DND-41 (cell line): ENCODE data around the gene CEP85.

Experiments
- ATAC-seq: fragments of 200-7000 bp; cut with Tn5 transposase; 3 replicates; pipeline ENCODE4 v1.9.1; 2021; ENCODE audit warnings: low read depth; ENCODE audit not compliant: insufficient read depth
- DNase-seq: peaks from one replicate; pipeline ENCODE4 v3.0.0-alpha.2; 2020
- H2AFZ ChIP-seq: 2 replicates; pipeline ENCODE4 v1.6.0; 2012; ENCODE audit warnings: low read depth, low read length
- H3K27ac ChIP-seq: 2 replicates; pipeline ENCODE4 v1.5.1; 2012; ENCODE audit warnings: low read length, inconsistent platforms
- H3K27me3 ChIP-seq: fragments of 200-600 bp; sonication (generic); 2 replicates; pipeline ENCODE4 v1.6.0; 2012; ENCODE audit warnings: low read length, mild to moderate bottlenecking, inconsistent platforms; ENCODE audit not compliant: insufficient read depth, poor library complexity
- H3K36me3 ChIP-seq: 2 replicates; pipeline ENCODE4 v1.5.1; 2012; ENCODE audit warnings: low read length, inconsistent platforms; ENCODE audit not compliant: insufficient read depth
- H3K4me1 ChIP-seq: 2 replicates; pipeline ENCODE4 v1.5.1; 2012; ENCODE audit warnings: mild to moderate bottlenecking, low read length; ENCODE audit not compliant: insufficient read depth
- H3K4me2 ChIP-seq: 2 replicates; pipeline ENCODE4 v1.6.0; 2012; ENCODE audit warnings: mild to moderate bottlenecking, moderate library complexity, low read length, inconsistent platforms; ENCODE audit not compliant: insufficient read depth
- H3K4me3 ChIP-seq, 2 experiments: fragments of 200-600 bp in 1 of 2; shearing (Covaris generic) in 1 of 2; 2 replicates each; pipeline ENCODE4 v1.5.1; 2012 to 2016; ENCODE audit warnings: inconsistent platforms in 2 of 2, low read length in 2 of 2, mild to moderate bottlenecking in 2 of 2, low read depth in 1 of 2, moderate library complexity in 1 of 2
- H3K79me2 ChIP-seq: 2 replicates; pipeline ENCODE4 v1.6.0; 2012; ENCODE audit warnings: low read length, inconsistent platforms; ENCODE audit not compliant: insufficient read depth
- H3K9ac ChIP-seq: 2 replicates; pipeline ENCODE4 v1.6.0; 2012; ENCODE audit warnings: low read depth, mild to moderate bottlenecking, inconsistent platforms, low read length, moderate library complexity
- H3K9me3 ChIP-seq: 2 replicates; pipeline ENCODE4 v1.5.1; 2012; ENCODE audit warnings: low read length, moderate library complexity, mild to moderate bottlenecking, inconsistent platforms; ENCODE audit not compliant: insufficient read depth, severe bottlenecking
- H4K20me1 ChIP-seq: 2 replicates; pipeline ENCODE4 v1.6.0; 2012; ENCODE audit warnings: low read length; ENCODE audit not compliant: insufficient read depth
- EZH2 ChIP-seq: IDR thresholded peaks from 3 replicates; pipeline ENCODE4 v1.6.1; 2012; ENCODE audit warnings: borderline replicate concordance, low read depth, mild to moderate bottlenecking, moderate library complexity, low read length, inconsistent platforms; ENCODE audit not compliant: severe bottlenecking
- TF ChIP-seq, protein P1 (sequence below): IDR thresholded peaks from 2 replicates; pipeline ENCODE4 v1.5.1; 2012; ENCODE audit warnings: borderline replicate concordance, low read length, moderate library complexity, mild to moderate bottlenecking; ENCODE audit not compliant: poor library complexity, severe bottlenecking; ENCODE audit errors: extremely low read depth

CEP85 gene

DNA sequence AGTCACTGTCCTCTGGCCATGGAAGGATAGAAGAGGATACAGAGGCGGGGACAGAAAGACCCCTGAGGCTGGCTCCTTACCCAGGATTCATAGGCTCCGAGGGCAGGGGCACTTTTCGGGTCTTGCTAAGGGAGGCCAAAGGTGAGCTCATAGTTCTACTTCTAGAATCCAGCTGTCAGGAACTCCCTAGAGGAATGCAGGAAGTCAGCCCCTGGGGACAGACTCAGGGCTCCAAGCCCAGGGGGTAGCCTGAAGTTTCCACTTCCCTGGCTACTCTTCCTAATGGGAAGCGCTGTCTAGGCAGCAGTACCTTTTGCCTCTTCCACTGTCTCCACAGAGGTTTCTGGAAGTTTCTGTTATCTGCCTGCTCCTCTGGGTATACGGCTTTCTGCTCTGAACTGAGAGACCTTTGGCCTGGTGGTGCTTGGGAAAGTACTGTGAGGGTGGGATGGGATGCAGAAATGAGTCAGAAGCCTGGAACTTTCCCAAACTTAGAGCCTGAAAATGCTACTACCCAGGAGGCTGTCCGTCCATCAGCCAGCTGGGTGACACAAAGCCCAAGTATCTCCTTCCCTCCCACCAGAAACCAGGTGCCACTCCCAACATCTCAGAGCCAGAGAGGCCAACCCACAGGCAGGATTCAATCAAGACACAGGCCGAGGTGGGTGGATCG is 68.9 kb downstream of the CEP85 start:
- no peak overlapping the region for H3K9ac ChIP-seq
- no peak overlapping the region for H3K4me2 ChIP-seq

DNA sequence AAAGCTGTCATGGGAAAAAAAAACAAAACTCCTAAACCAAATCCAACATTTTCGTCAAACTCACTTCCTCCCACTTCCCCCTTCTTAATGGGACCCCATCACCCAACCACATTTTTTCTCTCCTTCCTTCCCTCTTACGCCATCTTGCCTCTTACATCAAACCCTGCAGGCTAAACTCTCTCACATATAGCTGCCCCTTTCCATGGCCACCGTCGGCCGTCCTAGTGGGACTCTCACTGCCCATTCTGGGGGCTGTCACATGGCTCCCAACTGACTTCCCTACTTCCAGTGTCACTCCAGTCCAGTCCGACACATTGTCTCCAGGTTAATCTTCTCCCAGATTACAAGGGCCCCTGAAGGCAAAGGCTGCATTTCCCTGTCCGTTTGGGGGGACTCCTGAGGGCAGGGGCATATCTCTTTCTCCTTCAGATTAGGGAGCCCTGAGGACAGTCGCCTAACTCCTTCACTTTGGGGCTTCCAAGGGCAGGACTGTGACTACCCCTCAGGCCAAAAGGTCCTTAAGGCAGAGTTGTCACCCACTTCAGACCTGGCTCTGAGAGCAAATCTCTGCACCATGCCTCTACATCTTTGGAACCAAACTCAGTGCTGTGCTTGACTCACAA is 71.8 kb downstream of the CEP85 start:
- H3K27me3 ChIP-seq: no peaks in the 10 kb centered on the region
- no peaks in the 10 kb centered on the region for H3K36me3 ChIP-seq
- no peaks in the 10 kb centered on the region for H3K79me2 ChIP-seq
- peak overlapping the region; percentile 100 for H2AFZ ChIP-seq
- H3K9me3 ChIP-seq: no peaks in the 10 kb centered on the region
- H3K4me3 ChIP-seq: peak overlapping the region; percentile 86 to 96
- peak overlapping the region; percentile 60 for H3K27ac ChIP-seq
- peak overlapping the region; percentile 98 for H3K4me2 ChIP-seq
- H4K20me1 ChIP-seq: no peaks in the 10 kb centered on the region
- no peak for ATAC-seq
- peak overlapping the region; percentile 68 for H3K9ac ChIP-seq
- TF ChIP-seq, protein P1, sequence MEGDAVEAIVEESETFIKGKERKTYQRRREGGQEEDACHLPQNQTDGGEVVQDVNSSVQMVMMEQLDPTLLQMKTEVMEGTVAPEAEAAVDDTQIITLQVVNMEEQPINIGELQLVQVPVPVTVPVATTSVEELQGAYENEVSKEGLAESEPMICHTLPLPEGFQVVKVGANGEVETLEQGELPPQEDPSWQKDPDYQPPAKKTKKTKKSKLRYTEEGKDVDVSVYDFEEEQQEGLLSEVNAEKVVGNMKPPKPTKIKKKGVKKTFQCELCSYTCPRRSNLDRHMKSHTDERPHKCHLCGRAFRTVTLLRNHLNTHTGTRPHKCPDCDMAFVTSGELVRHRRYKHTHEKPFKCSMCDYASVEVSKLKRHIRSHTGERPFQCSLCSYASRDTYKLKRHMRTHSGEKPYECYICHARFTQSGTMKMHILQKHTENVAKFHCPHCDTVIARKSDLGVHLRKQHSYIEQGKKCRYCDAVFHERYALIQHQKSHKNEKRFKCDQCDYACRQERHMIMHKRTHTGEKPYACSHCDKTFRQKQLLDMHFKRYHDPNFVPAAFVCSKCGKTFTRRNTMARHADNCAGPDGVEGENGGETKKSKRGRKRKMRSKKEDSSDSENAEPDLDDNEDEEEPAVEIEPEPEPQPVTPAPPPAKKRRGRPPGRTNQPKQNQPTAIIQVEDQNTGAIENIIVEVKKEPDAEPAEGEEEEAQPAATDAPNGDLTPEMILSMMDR: no peak
- no peak for TF ChIP-seq EZH2
- peaks cover 26% of the 10 kb centered on the region for H3K4me1 ChIP-seq
- no peak for DNase-seq

More for the DNA sequence above, 68.9 kb downstream of the CEP85 start:
- Histone ChIP-seq H3K9me3 (no peaks in the 10 kb centered on the region), H4K20me1 (no peaks in the 10 kb centered on the region), H2AFZ (no peak overlapping the region), H3K27ac (no peak overlapping the region), H3K36me3 (no peaks in the 10 kb centered on the region), H3K27me3 (no peaks in the 10 kb centered on the region), H3K79me2 (no peaks in the 10 kb centered on the region), H3K4me1 (peaks cover 26% of the 10 kb centered on the region), H3K4me3 (no peak overlapping the region)
- DNase-seq (no peak), ATAC-seq (no peak)
- TF ChIP-seq EZH2: no peak
- TF ChIP-seq, protein P1: no peak

DNA sequence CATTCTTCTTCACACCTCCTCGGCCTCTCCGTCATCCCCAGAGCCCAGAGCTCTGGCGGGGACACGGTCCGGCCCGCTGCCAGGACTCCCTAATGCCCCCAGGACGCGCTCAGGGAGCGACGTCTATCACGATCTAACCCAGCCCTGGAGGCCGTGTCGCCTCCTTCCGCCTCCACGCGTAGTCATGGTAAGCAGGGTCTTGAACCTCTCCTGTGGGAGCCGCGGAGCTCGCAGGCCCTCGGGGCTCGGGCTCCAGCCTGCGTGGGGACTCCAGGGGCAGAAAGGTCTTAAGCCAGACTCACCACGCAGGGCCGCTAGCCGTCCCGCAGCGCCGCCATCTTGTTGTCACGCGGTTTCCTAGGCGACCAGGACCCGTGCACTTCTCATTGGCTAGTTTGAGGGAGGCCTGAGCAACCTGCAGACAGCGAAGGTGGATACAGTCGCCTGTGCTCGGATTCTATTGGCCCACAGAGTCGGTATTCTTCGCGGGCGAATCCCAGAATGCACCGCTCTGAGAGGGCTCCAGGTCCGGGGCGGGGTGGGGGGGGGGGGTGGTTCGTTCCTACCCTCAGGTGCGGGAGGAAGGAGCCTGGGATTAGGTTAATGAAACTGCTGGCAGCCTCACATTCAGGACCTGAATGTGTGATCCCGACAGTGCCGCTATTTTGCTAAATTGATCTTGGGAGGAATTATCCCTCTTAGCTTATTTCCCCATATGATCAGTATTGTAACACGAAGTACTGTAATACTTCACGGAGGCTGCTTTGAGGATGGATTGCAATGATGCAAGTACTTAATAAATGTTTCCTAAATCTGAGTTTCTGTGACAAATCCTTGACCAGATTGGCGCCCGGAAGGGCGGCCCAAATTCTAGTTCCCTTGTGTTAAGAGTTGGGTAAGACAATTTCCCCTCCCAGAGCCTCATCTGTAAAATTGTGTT is 72.6 kb downstream of the CEP85 start, which contains the start of gene UBXN11:
Gene UBXN11 (minus strand): TSS at position 347 of the 940 bp plus-strand sequence. CDS start 3,753 bp downstream, outside the sequence.
- Histone ChIP-seq H3K4me3 (peak within 1 kb of the TSS; percentile 86 to 96), H4K20me1 (no peaks in the 10 kb centered on the region), H3K9ac (peak within 1 kb of the TSS; percentile 68), H3K4me2 (peak within 1 kb of the TSS; percentile 98), H2AFZ (peak within 1 kb of the TSS; percentile 100), H3K4me1 (peaks cover 26% of the 10 kb centered on the region), H3K27ac (peak within 1 kb of the TSS; percentile 71), H3K9me3 (no peaks in the 10 kb centered on the region), H3K27me3 (no peaks in the 10 kb centered on the region), H3K79me2 (no peaks in the 10 kb centered on the region), H3K36me3 (no peaks in the 10 kb centered on the region)
- TF ChIP-seq, protein P1: peak; percentile 14
- TF ChIP-seq EZH2: no peak
- DNase-seq (peak; percentile 94), ATAC-seq (peak; percentile 100)
